ENCODE results near the gene CLDN1. TPM values are rescaled to one million over a fixed set of nuclear protein-coding genes. Genes with fewer than 3 reads are reported as not detected.

Gene CLDN1
- total RNA-seq, 1 experiment from 2014 or later = 1.0 TPM

GRCh38 chr3:190299969-190300368 lies 22.3 kb downstream of the CLDN1 start:
- Histone ChIP-seq H2BK15ac (ENCODE audit: low read depth, low read length) (no peak overlapping the region), H3K9ac (ENCODE audit: extremely low read depth, insufficient read length, low read length) (no peak overlapping the region), H2AFZ (ENCODE audit: low read length) (no peak overlapping the region), H3K18ac (ENCODE audit: insufficient read length, low read depth, low read length) (no peak overlapping the region), H3T11ph (ENCODE audit: low read length) (no peak overlapping the region), H4K8ac (replicated peaks; ENCODE audit: insufficient read length, low read depth, low read length) (no peak overlapping the region), H3K14ac (ENCODE audit: insufficient read depth, low read length) (no peak overlapping the region), H4K20me1 (ENCODE audit: control insufficient read depth, insufficient read depth, insufficient read length) (no peaks in the 10 kb centered on the region), H4K5ac (ENCODE audit: insufficient read length, low read depth, low read length) (no peak overlapping the region), H2BK5ac (ENCODE audit: insufficient read length, low read length) (no peak overlapping the region), H2AK5ac (ENCODE audit: insufficient read length, low read length) (no peak overlapping the region), H3K79me2 (ENCODE audit: insufficient read depth, low read length) (no peaks in the 10 kb centered on the region), H3K56ac (ENCODE audit: insufficient read length, low read depth, low read length) (no peak overlapping the region), H3K4me1 (ENCODE audit: insufficient read depth, low read length) (no peaks in the 10 kb centered on the region), H3K4me2 (ENCODE audit: insufficient read depth, insufficient read length, low read length) (no peak overlapping the region), H2BK12ac (ENCODE audit: insufficient read length, low read depth, low read length) (no peak overlapping the region), H3K9me3 (ENCODE audit: control insufficient read depth, low read depth, low read length) (no peaks in the 10 kb centered on the region), H3K23me2 (ENCODE audit: insufficient read length, low read depth, low read length, poor library complexity, severe bottlenecking) (no peaks in the 10 kb centered on the region), H3K27ac (ENCODE audit: insufficient read length, low read depth, low read length) (no peak overlapping the region), H4K91ac (ENCODE audit: insufficient read length, low read depth, low read length) (no peak overlapping the region), H3K27me3 (ENCODE audit: insufficient read depth, low read length) (no peaks in the 10 kb centered on the region), H3K79me1 (ENCODE audit: insufficient read depth, low read depth, low read length, poor library complexity, severe bottlenecking) (no peaks in the 10 kb centered on the region), H2BK20ac (ENCODE audit: low read depth, low read length, poor library complexity, severe bottlenecking) (no peak overlapping the region), H3K23ac (ENCODE audit: insufficient read length, low read depth, low read length) (no peak overlapping the region), H3K4ac (ENCODE audit: low read depth, low read length) (no peak overlapping the region), H2BK120ac (ENCODE audit: low read depth, low read length, poor library complexity, severe bottlenecking) (no peak overlapping the region)
- Mint-ChIP-seq H3K4me3 (no peak overlapping the region), H3K9me3 (no peaks in the 10 kb centered on the region), H3K27me3 (ENCODE audit: low read depth) (no peaks in the 10 kb centered on the region), H3K27ac (no peak overlapping the region), H3K36me3 (ENCODE audit: insufficient read depth in 1 of 3, low read depth in 3 of 3) (no peaks in the 10 kb centered on the region), H3K4me1 (no peaks in the 10 kb centered on the region)
- no peak for DNase-seq
- no CpG with 5 or more reads among the region's 4 CpGs for WGBS (ENCODE audit: extremely low coverage, insufficient read length, low lambda C conversion rate)
- TF ChIP-seq CTCF (conservative IDR thresholded peaks at IDR 0.05) = no peak

Measured in H9 (cell line).